MM.1S (cell line): ENCODE results near the gene CCDC117.

Experiments used
- DNase-seq: peaks from one replicate; pipeline ENCODE4 v3.0.0-alpha.2; 2015
- H2AFZ ChIP-seq: fragments of 300-600 bp; sonication (generic); 2 replicates; pipeline ENCODE4 v1.6.0; 2016; ENCODE audit warnings: antibody characterized with exemption, low read length
- H3F3A ChIP-seq: fragments of 300-600 bp; sonication (generic); 2 replicates; pipeline ENCODE4 v1.6.1; 2016; ENCODE audit warnings: mild to moderate bottlenecking, antibody characterized with exemption, low read length, moderate library complexity, mixed read lengths; ENCODE audit not compliant: insufficient read depth
- H3K27ac ChIP-seq: fragments of 300-600 bp; sonication (generic); 2 replicates; pipeline ENCODE4 v1.5.1; 2016; ENCODE audit warnings: mild to moderate bottlenecking, low read length
- H3K27me3 ChIP-seq: fragments of 300-600 bp; sonication (generic); replicated peaks from 2 replicates; pipeline ENCODE4 v1.6.0; 2016; ENCODE audit warnings: low read length; ENCODE audit not compliant: insufficient read depth
- H3K36me3 ChIP-seq: fragments of 300-600 bp; sonication (generic); replicated peaks from 2 replicates; pipeline ENCODE4 v1.6.1; 2016; ENCODE audit warnings: mild to moderate bottlenecking, low read length, mixed read lengths; ENCODE audit not compliant: insufficient read depth
- H3K4me1 ChIP-seq: fragments of 300-600 bp; sonication (generic); 2 replicates; pipeline ENCODE4 v1.6.1; 2016; ENCODE audit warnings: low read length, mixed read lengths
- H3K4me2 ChIP-seq: fragments of 300-600 bp; sonication (generic); 2 replicates; pipeline ENCODE4 v1.6.0; 2016; ENCODE audit warnings: low read depth, low read length
- H3K4me3 ChIP-seq: fragments of 300-600 bp; sonication (generic); 2 replicates; pipeline ENCODE4 v1.5.1; 2016; ENCODE audit warnings: low read length, mixed read lengths
- H3K79me2 ChIP-seq: fragments of 300-600 bp; sonication (generic); 2 replicates; pipeline ENCODE4 v1.6.1; 2016; ENCODE audit warnings: mixed run types, low read length, mixed read lengths
- H3K9ac ChIP-seq: fragments of 300-600 bp; sonication (generic); 2 replicates; pipeline ENCODE4 v1.6.1; 2016; ENCODE audit warnings: low read length, mixed read lengths
- H3K9me2 ChIP-seq: fragments of 300-600 bp; sonication (generic); replicated peaks from 2 replicates; pipeline ENCODE4 v1.6.1; 2016; ENCODE audit warnings: mild to moderate bottlenecking, low read length, mixed read lengths; ENCODE audit not compliant: insufficient read depth
- H3K9me3 ChIP-seq: fragments of 300-600 bp; sonication (generic); replicated peaks from 2 replicates; pipeline ENCODE4 v1.6.1; 2016; ENCODE audit warnings: mild to moderate bottlenecking, low read length, mixed read lengths; ENCODE audit not compliant: insufficient read depth
- H4K20me1 ChIP-seq: fragments of 300-600 bp; sonication (generic); 2 replicates; pipeline ENCODE4 v1.6.1; 2016; ENCODE audit warnings: mild to moderate bottlenecking, low read length, moderate library complexity, mixed read lengths; ENCODE audit not compliant: insufficient read depth
- EZH2 ChIP-seq: fragments of 300-600 bp; sonication (generic); optimal IDR thresholded peaks from 2 replicates; pipeline ENCODE3; 2017; ENCODE audit warnings: low read depth, mild to moderate bottlenecking, antibody characterized with exemption, low read length, mixed read lengths
- EZH2phosphoT487 ChIP-seq: fragments of 300-600 bp; sonication (generic); IDR thresholded peaks from 2 replicates; pipeline ENCODE4 v1.6.1; 2018; ENCODE audit warnings: antibody characterized with exemption, low read length
- TF ChIP-seq, protein P1 (sequence below): fragments of 300-600 bp; sonication (generic); IDR thresholded peaks from 2 replicates; pipeline ENCODE4 v1.5.1; 2016; ENCODE audit warnings: antibody characterized with exemption, low read length, mixed read lengths

CCDC117 gene

DNA sequence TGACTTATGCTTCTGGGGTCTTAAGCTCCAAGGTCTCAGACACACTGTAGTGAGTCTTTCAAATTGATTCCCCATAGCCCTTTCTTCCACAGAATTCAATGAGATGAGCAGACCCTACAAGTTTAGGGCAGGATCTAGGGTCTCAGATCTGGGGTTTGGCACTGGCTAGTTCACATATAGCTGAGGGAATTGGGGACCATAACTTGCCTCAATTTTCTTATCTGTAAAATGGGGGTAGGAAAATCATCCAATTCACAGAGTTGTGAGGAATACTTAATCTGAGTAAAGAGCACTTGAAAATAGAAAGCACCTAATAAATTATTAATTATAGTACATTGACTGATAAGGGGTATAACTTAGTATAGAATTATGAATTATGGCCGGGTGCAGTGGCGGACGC is 5.9 kb upstream of the CCDC117 start:
- Histone ChIP-seq H3K79me2 (no peaks in the 10 kb centered on the region), H3F3A (0 out of 2 replicates have a peak, but pooled peaks cover 5% of the 10 kb centered on the region)

DNA sequence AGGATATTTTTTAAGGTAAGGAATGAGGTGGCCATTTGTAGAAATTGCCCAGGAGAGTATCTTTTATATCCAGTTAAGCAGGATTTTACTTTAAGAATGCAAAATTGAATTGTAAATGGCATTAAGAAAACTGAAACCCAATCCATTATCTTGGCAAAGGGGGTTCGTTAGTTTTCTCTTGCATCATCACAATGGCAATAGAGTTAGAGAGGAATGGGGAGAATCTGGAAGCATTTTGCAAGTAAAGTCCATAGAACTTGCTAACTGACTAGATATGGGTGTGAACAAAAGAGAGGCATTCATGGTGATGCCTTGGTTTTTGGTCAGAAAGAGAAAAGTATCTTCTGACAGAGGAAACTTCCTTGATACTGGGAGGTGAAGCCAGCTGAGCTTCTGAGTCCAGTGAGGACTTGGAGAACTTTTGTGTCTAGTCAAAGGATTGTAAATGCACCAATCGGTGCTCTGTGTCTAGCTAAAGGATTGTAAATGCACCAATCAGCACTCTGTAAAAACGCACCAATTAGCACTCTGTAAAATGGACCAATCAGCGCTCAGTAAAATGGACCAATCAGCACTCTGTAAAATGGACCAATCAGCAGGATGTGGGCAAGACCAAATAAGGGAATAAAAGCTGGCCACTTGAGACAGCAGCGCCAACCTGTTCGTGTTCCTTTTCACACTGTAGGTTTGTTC is 3.6 kb upstream of the CCDC117 start:
- no peak for DNase-seq
- H3F3A ChIP-seq: peaks cover 13% of the 10 kb centered on the region
- no peak overlapping the region for H3K4me2 ChIP-seq
- no peaks in the 10 kb centered on the region for H3K36me3 ChIP-seq
- no peak overlapping the region for H3K4me3 ChIP-seq
- H3K79me2 ChIP-seq: peaks cover 9% of the 10 kb centered on the region
- H3K27me3 ChIP-seq: no peaks in the 10 kb centered on the region
- H3K9me3 ChIP-seq: no peaks in the 10 kb centered on the region
- no peak overlapping the region for H3K27ac ChIP-seq
- H2AFZ ChIP-seq: no peak overlapping the region
- TF ChIP-seq EZH2 (no peak), EZH2phosphoT487 (no peak)
- TF ChIP-seq, protein P1, sequence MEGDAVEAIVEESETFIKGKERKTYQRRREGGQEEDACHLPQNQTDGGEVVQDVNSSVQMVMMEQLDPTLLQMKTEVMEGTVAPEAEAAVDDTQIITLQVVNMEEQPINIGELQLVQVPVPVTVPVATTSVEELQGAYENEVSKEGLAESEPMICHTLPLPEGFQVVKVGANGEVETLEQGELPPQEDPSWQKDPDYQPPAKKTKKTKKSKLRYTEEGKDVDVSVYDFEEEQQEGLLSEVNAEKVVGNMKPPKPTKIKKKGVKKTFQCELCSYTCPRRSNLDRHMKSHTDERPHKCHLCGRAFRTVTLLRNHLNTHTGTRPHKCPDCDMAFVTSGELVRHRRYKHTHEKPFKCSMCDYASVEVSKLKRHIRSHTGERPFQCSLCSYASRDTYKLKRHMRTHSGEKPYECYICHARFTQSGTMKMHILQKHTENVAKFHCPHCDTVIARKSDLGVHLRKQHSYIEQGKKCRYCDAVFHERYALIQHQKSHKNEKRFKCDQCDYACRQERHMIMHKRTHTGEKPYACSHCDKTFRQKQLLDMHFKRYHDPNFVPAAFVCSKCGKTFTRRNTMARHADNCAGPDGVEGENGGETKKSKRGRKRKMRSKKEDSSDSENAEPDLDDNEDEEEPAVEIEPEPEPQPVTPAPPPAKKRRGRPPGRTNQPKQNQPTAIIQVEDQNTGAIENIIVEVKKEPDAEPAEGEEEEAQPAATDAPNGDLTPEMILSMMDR: no peak
- H3K9me2 ChIP-seq: no peaks in the 10 kb centered on the region
- no peaks in the 10 kb centered on the region for H4K20me1 ChIP-seq
- no peaks in the 10 kb centered on the region for H3K4me1 ChIP-seq
- H3K9ac ChIP-seq: no peak overlapping the region

More for the DNA sequence above, 5.9 kb upstream of the CCDC117 start:
- Histone ChIP-seq H3K9me3 (no peaks in the 10 kb centered on the region), H3K27ac (no peak overlapping the region), H3K36me3 (no peaks in the 10 kb centered on the region), H3K9ac (no peak overlapping the region), H3K4me1 (no peaks in the 10 kb centered on the region), H3K27me3 (no peaks in the 10 kb centered on the region), H3K4me2 (no peak overlapping the region), H2AFZ (no peak overlapping the region), H3K4me3 (no peak overlapping the region), H3K9me2 (no peaks in the 10 kb centered on the region), H4K20me1 (no peaks in the 10 kb centered on the region)
- DNase-seq: no peak
- TF ChIP-seq EZH2phosphoT487: no peak

DNA sequence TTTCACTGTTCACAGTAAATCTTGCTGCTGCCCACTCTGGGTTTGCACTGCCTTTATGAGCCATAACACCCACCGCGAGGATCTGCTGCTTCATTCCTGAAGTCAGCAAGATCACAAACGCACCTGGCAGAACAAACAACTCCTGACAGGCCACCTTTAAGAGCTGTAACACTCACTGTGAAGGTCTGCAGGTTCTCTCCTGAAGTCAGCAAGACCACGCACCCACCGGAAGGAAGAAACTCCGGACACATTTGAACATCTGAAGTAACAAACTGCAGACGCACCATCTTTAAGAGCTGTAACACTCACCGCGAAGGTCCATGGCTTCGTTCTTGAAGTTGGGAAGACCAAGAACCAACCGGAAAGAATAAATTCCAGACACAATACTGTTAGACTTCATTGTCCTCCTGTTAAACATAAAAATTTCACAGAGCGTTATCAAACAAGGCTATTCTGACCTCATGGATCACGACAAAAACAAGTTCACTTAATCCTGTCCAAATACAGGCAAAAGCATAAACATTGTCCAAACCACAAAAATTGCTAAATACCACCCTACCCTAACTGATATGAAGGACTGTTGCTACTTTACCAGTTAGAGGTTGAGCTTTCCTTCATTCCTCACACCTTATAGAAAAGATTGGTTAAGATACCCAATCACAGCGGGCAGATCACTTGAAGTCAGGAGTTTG is 3.0 kb upstream of the CCDC117 start:
- H3K4me3 ChIP-seq: no peak overlapping the region
- H2AFZ ChIP-seq: no peak overlapping the region
- no peak overlapping the region for H3K4me2 ChIP-seq
- H4K20me1 ChIP-seq: no peaks in the 10 kb centered on the region
- H3F3A ChIP-seq: peaks cover 15% of the 10 kb centered on the region
- H3K79me2 ChIP-seq: peaks cover 16% of the 10 kb centered on the region
- H3K4me1 ChIP-seq: no peaks in the 10 kb centered on the region
- no peaks in the 10 kb centered on the region for H3K27me3 ChIP-seq
- H3K9me2 ChIP-seq: no peaks in the 10 kb centered on the region
- DNase-seq: no peak
- TF ChIP-seq, protein P1: no peak
- TF ChIP-seq EZH2phosphoT487: no peak
- no peak for TF ChIP-seq EZH2
- peaks cover 3% of the 10 kb centered on the region; the same call in 1 of the 2 replicates for H3K36me3 ChIP-seq
- H3K27ac ChIP-seq: no peak overlapping the region
- H3K9me3 ChIP-seq: no peaks in the 10 kb centered on the region
- H3K9ac ChIP-seq: no peak overlapping the region
